GM19351 (cell line): Measurements from ENCODE around the gene TRA2B.

ENCODE experiments used
- ATAC-seq: cut with Tn5 transposase; IDR thresholded peaks from one replicate; pipeline ENCODE4 v1.9.1; 2021; ENCODE audit warnings: mild to moderate bottlenecking, moderate library complexity; ENCODE audit not compliant: unreplicated experiment

TRA2B gene

GRCh38 chr3:185937689-185938374 is at the start of gene TRA2B:
TSS of gene TRA2B (minus strand) at chr3:185938014. CDS start at chr3:185937860, 154 bp downstream.
- peak; percentile 92 for ATAC-seq

GRCh38 chr3:185986198-185986777 is 48.5 kb upstream of the TRA2B start:
- ATAC-seq, result no peak

GRCh38 chr3:185984203-185984602 is 46.4 kb upstream of the TRA2B start:
- no peak for ATAC-seq

- ATAC-seq, result no peak
Measured at GRCh38 chr3:185983495-185984141, 45.8 kb upstream of the TRA2B start.

- ATAC-seq, result no peak
Measured at GRCh38 chr3:185982632-185983031, 44.8 kb upstream of the TRA2B start.

GRCh38 chr3:185981621-185982020 is 43.8 kb upstream of the TRA2B start:
- no peak for ATAC-seq

GRCh38 chr3:185979721-185980121 is 41.9 kb upstream of the TRA2B start:
- ATAC-seq, result no peak

- ATAC-seq, result no peak
Measured at GRCh38 chr3:185978516-185978915, 40.7 kb upstream of the TRA2B start.

- no peak for ATAC-seq
Measured at GRCh38 chr3:185977679-185978040, 39.8 kb upstream of the TRA2B start.

GRCh38 chr3:185976977-185977678 is 39.3 kb upstream of the TRA2B start:
- ATAC-seq, result peak; percentile 89

- no peak for ATAC-seq
Measured at GRCh38 chr3:185976100-185976499, 38.3 kb upstream of the TRA2B start.

GRCh38 chr3:185971579-185971978 is 33.8 kb upstream of the TRA2B start:
- no peak for ATAC-seq

GRCh38 chr3:185968168-185968567 is 30.4 kb upstream of the TRA2B start:
- no peak for ATAC-seq

GRCh38 chr3:185966655-185967054 is 28.8 kb upstream of the TRA2B start:
- no peak for ATAC-seq

GRCh38 chr3:185965496-185965895 is 27.7 kb upstream of the TRA2B start:
- ATAC-seq, result no peak

GRCh38 chr3:185961675-185962232 is 23.9 kb upstream of the TRA2B start:
- no peak for ATAC-seq

GRCh38 chr3:185960522-185961288 is 22.9 kb upstream of the TRA2B start:
- no peak for ATAC-seq

GRCh38 chr3:185959609-185960521 is 22.1 kb upstream of the TRA2B start:
- no peak for ATAC-seq

GRCh38 chr3:185958626-185959025 is 20.8 kb upstream of the TRA2B start:
- no peak for ATAC-seq

GRCh38 chr3:185956244-185956643 is 18.4 kb upstream of the TRA2B start:
- no peak for ATAC-seq
